Glutamatergic neuron (in vitro differentiated cells): Measurements from ENCODE around the gene STX4. TPM values are rescaled to one million over a fixed set of nuclear protein-coding genes. Genes with fewer than 3 reads are reported as not detected.
A peak's percentile ranks its signal among the peaks of the same experiment; 100 is the strongest.

ENCODE experiments used
- DNase-seq: peaks from one replicate; pipeline ENCODE4 v3.0.0; 2022
- H3K27ac Mint-ChIP-seq: one replicate; pipeline ENCODE4 v1.8.0; 2020; ENCODE audit warnings: mild to moderate bottlenecking, mixed read lengths, inconsistent platforms; ENCODE audit not compliant: unreplicated experiment
- H3K27me3 Mint-ChIP-seq: one replicate; pipeline ENCODE4 v1.8.0; 2020; ENCODE audit warnings: mild to moderate bottlenecking, moderate library complexity, mixed read lengths, inconsistent platforms; ENCODE audit not compliant: unreplicated experiment
- H3K36me3 Mint-ChIP-seq: one replicate; pipeline ENCODE4 v1.8.0; 2020; ENCODE audit warnings: mild to moderate bottlenecking, mixed read lengths, inconsistent platforms; ENCODE audit not compliant: unreplicated experiment
- H3K4me1 Mint-ChIP-seq: one replicate; pipeline ENCODE4 v1.8.0; 2020; ENCODE audit warnings: mild to moderate bottlenecking, low read depth, mixed read lengths, inconsistent platforms; ENCODE audit not compliant: unreplicated experiment
- H3K4me3 Mint-ChIP-seq: one replicate; pipeline ENCODE4 v1.8.0; 2020; ENCODE audit warnings: mild to moderate bottlenecking, mixed read lengths, inconsistent platforms; ENCODE audit not compliant: unreplicated experiment
- H3K9me3 Mint-ChIP-seq: one replicate; pipeline ENCODE4 v1.8.0; 2020; ENCODE audit warnings: mild to moderate bottlenecking, moderate library complexity, mixed read lengths, inconsistent platforms; ENCODE audit not compliant: unreplicated experiment
- total RNA-seq: library from RNA; stranded (reverse); fragmentation: NEBNext Ultra II Directional; extraction: Animal tissue kit (Norgen Biotek cat#: 25700); gene quantifications from one replicate; pipeline ENCODE4 v1.2.1, GENCODE V29; 2021; ENCODE audit not compliant: unreplicated experiment
- TF ChIP-seq, protein P1 (sequence below): fragments of 200-600 bp; sonication (generic); IDR thresholded peaks from one replicate; pipeline ENCODE4 v1.5.0; 2021; ENCODE audit not compliant: partially characterized antibody, unreplicated experiment

Gene STX4
- total RNA-seq, 1 donor from 2014 or later: 23.4 TPM

DNA sequence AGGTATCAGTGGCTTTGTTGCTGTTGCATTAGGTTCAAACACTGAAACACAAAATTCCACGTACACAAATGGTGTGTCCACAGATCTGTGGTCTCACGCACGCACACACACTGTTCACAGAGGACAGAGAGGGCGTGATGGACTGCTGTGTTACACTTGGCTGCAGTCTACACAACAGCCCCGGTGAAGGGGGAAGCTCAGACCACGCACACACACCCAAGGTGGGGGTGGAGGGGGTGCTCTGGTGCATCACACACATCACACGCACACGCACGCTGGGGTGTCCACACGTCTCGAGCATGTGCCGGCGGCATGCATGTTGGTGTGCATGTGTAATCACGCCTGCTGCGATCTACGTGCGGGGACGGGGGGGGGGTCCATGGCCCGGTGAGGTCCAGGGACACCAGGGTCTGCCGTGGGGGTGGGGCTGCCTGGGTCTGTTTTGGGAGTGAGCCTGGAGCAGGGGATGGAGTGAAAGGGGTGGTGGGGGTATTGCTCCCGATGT, 41.0 kb upstream of the STX4 start:
- no peak for DNase-seq
- no peak overlapping the region for H3K27ac Mint-ChIP-seq

DNA sequence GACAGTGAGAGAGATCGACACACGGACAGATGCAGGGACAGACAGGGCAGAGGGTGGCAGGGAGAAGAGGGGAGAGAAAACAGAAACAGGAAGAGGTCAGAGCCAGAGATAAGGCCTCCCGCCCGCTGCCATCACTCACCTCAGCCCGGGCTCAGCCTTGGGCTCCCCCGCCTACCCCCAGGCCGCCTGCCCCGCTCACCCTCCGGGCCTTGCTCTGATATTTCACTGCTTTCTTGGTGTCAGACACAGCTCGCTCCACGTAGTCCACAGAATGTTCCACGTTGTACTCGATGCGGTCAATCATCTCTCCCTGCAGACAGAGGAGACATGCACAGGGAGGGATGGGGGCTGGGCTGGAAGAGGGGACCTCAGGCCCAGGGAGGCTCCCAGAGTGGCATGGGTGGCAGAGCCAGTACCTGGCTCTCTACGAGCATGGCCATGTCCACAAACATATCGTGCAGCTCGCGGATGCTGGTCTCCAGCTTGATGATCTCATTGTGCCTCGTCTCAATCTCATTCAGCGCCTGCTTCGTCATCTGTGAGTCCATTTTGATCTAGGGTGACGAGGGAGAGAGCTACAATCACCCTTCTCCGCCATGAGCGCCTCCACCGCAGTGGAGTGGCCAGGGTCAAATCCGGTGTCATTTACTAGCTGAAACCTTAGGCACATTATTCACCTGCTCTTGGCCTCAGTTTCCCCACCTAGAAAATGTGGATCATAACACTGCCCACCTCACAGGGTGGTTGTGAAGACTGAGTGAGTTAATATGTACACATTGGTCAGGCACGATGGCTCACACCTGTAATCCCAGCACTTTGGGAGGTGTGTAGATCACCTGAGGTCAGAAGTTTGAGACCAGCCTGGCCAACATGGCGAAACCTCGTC, 40.2 kb upstream of the STX4 start:
- Mint-ChIP-seq H3K9me3 (peaks cover 4% of the 10 kb centered on the region), H3K27me3 (peaks cover 12% of the 10 kb centered on the region), H3K36me3 (no peaks in the 10 kb centered on the region), H3K4me3 (no peak overlapping the region), H3K27ac (no peak overlapping the region), H3K4me1 (peaks cover 2% of the 10 kb centered on the region)
- no peak for DNase-seq
- TF ChIP-seq, protein P1, sequence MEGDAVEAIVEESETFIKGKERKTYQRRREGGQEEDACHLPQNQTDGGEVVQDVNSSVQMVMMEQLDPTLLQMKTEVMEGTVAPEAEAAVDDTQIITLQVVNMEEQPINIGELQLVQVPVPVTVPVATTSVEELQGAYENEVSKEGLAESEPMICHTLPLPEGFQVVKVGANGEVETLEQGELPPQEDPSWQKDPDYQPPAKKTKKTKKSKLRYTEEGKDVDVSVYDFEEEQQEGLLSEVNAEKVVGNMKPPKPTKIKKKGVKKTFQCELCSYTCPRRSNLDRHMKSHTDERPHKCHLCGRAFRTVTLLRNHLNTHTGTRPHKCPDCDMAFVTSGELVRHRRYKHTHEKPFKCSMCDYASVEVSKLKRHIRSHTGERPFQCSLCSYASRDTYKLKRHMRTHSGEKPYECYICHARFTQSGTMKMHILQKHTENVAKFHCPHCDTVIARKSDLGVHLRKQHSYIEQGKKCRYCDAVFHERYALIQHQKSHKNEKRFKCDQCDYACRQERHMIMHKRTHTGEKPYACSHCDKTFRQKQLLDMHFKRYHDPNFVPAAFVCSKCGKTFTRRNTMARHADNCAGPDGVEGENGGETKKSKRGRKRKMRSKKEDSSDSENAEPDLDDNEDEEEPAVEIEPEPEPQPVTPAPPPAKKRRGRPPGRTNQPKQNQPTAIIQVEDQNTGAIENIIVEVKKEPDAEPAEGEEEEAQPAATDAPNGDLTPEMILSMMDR: no peak

More for the DNA sequence above, 41.0 kb upstream of the STX4 start:
- Mint-ChIP-seq H3K9me3 (peaks cover 4% of the 10 kb centered on the region), H3K4me3 (no peak overlapping the region), H3K4me1 (no peaks in the 10 kb centered on the region), H3K36me3 (no peaks in the 10 kb centered on the region), H3K27me3 (peaks cover 12% of the 10 kb centered on the region)
- TF ChIP-seq, protein P1: no peak

GRCh38 chr16:30995927-30996323, 37.4 kb upstream of the STX4 start:
- H3K27me3 Mint-ChIP-seq: peaks cover 12% of the 10 kb centered on the region

DNA sequence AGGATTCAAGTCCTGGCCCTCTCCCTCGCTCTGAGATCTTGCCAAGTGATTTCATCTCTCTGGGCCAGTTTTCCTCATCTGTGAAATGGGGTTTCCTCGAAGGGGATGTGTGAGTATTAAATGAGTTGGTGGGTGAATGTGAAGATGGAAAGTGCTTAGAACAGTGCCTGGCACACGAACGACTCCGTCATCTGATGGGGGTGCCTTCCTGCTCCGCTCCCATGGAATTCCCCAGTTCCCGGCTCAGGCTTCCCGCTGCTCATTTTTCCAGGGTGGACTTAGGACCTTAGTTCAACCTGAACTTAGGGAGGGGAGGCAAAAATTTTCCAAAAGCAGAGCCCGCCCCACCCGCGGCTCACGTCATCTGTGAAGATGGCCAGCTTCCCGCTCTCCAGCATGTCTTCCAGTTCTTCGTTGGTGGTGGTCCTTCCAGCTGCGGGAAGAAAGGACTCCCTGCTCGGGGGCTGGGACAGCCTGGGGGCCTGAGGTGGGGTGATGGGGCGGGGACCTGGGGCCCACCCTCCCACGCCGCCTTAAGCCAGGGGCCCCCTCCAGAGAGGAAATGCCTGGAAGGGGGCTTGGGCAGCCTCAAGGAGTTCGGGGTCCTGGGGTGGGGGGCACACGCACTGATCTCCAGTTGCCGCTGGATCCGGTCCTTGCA, 36.9 kb upstream of the STX4 start:
- DNase-seq: no peak
- Mint-ChIP-seq H3K36me3 (no peaks in the 10 kb centered on the region), H3K4me1 (peaks cover 2% of the 10 kb centered on the region), H3K27ac (peak overlapping the region; percentile 59), H3K27me3 (peaks cover 7% of the 10 kb centered on the region), H3K4me3 (peak overlapping the region; percentile 81), H3K9me3 (no peaks in the 10 kb centered on the region)
- TF ChIP-seq, protein P1: no peak

More at GRCh38 chr16:30995927-30996323, 37.4 kb upstream of the STX4 start:
- peaks cover 2% of the 10 kb centered on the region for H3K4me1 Mint-ChIP-seq
- H3K36me3 Mint-ChIP-seq: no peaks in the 10 kb centered on the region
- peak overlapping the region; percentile 77 for H3K4me3 Mint-ChIP-seq
- no peaks in the 10 kb centered on the region for H3K9me3 Mint-ChIP-seq
- TF ChIP-seq, protein P1: no peak
- no peak overlapping the region for H3K27ac Mint-ChIP-seq
- DNase-seq: no peak
